Pancreas (tissue), 10 donors: ENCODE measurements around the gene MEX3A. TPM values are rescaled to one million over a fixed set of nuclear protein-coding genes. Genes with fewer than 3 reads are reported as not detected.
"Not testable (repeated sequence)": the region's sequence is repeated elsewhere in the genome, so short reads cannot be mapped to it uniquely, and the experiment has no call there.

ENCODE experiments used
- ATAC-seq, 4 donors: fragments of 200-7000 bp; cut with Tn5 transposase; one replicate each; pipeline versions ENCODE4 v1.8.0 to v1.9.1; 2020; ENCODE audit warnings: mild to moderate bottlenecking in 4 of 4, moderate library complexity in 4 of 4
- DNase-seq, 6 donors: peaks; one replicate each; pipeline ENCODE4 v3.0.0-alpha.2; 2020
- FAIRE-seq: peaks from 2 replicates; lab custom pipeline; 2012; peaks lifted over from hg19 to GRCh38; lab: Jason Lieb, UNC
- H3K27ac ChIP-seq, 4 donors: fragments of 200-600 bp; sonication (generic); 1 replicate in 3 of 4; 2 replicates in 1 of 4; pipeline versions ENCODE4 v1.5.0 to v1.8.0; 2020
- H3K27me3 ChIP-seq, 4 donors: fragments of 200-600 bp; one replicate each; pipeline ENCODE4 v1.8.0; 2021
- H3K36me3 ChIP-seq, 3 donors: fragments of 200-600 bp; sonication (generic) in 1 of 3; one replicate each; pipeline versions ENCODE4 v1.5.0 to v1.8.0; 2020 to 2021
- H3K4me1 ChIP-seq, 3 donors: fragments of 200-600 bp; one replicate each; pipeline ENCODE4 v1.8.0; 2021
- H3K4me3 ChIP-seq, 4 donors: fragments of 200-600 bp; sonication (generic) in 2 of 4; one replicate each; pipeline versions ENCODE4 v1.5.0 to v1.8.0; 2020 to 2021
- H3K9me3 ChIP-seq, 4 donors: fragments of 200-600 bp; one replicate each; pipeline ENCODE4 v1.8.0; 2021
- CTCF ChIP-seq, 4 donors: fragments of 200-600 bp; sonication (generic) in 3 of 4; IDR thresholded peaks; one replicate each; pipeline versions ENCODE4 v1.5.0 to v1.8.0; 2021; ENCODE audit warnings: antibody characterized with exemption in 4 of 4
- WGBS, 2 donors: extraction: QIAGEN DNeasy Blood & Tissue Kit; methylation state at CpG; one replicate each; pipeline ENCODE4 v1.1.7; 2013; 5-methylcytosine and 5-hydroxymethylcytosine counted together
- intact Hi-C, 3 donors: fragments of 100-400 bp; cut with DNase I; formaldehyde crosslinking; loops; one replicate each; pipeline versions ENCODE4 v1.11.1 to v1.14.2; 2022
- polyA plus RNA-seq, 2 donors: library from polyadenylated mRNA; stranded (reverse); fragments of 200-250 nt; gene quantifications; one replicate each; pipeline ENCODE4 v1.2.3, GENCODE V29; 2013
- total RNA-seq, 6 donors: library from RNA; stranded (reverse); fragmentation: NEBNext Ultra II Directional in 4 of 6; extraction: Animal tissue kit (Norgen Biotek cat#: 25700) in 4 of 6; gene quantifications; one replicate each; pipeline versions ENCODE4 v1.2.1 to v1.2.4, GENCODE V29; 2021 to 2023
- donor health status: healthy with polysubstance abuse.
- donor health status: DM: no; HTN: no; CAD: no; lungs with moderate emphysema.
- donor health status: DM: no; HTN: no; CAD: no.
- donor health status: control.
- donor health status: control.
- donor health status: Bipolar disorder and iron deficiency.
- donor health status: DM: yes; HTN: yes; CAD: no.
- donor health status: DM: no; HTN: no; CAD: no.
- donor health status: DM: no; HTN: no; CAD: no.
- donor health status: DM: yes; HTN: yes; CAD: no.

Gene MEX3A
- total and polyA plus RNA-seq, 8 donors: 0.12 to 3.1 (median 0.65) TPM

DNA sequence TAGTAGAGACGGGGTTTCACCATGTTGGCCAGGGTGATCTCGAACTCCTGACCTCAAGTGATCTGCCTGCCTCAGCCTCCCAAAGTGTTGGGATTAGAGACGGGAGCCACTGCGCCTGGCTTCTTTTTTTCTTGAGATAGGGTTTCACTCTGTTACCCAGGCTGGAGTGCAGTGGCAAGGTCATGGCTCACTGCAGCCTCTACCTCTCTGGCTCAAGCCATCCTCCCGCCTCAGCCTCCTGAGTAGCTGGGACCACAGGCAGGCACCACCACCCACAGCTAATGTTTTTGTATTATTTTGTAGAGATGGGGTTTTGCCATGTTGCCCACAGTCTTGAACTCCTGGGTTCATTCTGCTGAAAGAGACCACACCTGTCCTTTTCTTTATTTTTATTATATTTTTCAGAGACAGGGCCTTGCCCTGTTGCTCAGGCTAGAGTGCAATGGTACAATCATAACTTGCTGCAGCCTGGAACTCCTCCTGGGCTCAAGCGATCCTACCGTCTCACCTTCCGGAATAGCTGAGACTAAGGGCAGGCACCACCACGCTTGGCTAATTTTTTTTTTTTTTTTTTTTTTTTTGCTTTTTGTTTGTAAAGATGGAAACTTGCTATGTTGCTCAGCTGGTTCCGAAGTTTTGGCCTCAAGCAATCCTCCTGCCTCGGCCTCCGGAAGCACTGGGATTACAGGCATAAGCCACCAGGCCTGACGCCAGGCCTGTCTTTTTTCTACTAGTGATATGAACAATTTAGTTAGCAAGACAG lies 35.3 kb upstream of the MEX3A start:
- Histone ChIP-seq H3K36me3 (no peaks in the 10 kb centered on the region), H3K27me3 (no peaks in the 10 kb centered on the region), H3K4me1 (peaks cover 38 to 67% (median 45%) of the 10 kb centered on the region in 3 donors), H3K27ac (peak overlapping the region; percentile 22 to 80 (median 64)), H3K4me3 (peak overlapping the region in 2 of 4 donors; percentile 25 to 81), H3K9me3 (no peaks in the 10 kb centered on the region)
- TF ChIP-seq CTCF (IDR thresholded peaks at IDR 0.05): no peak
- FAIRE-seq: no peak
- no peak for DNase-seq
- intact Hi-C loops: no loop called here
- WGBS, 2 donors: 55 to 59% methylated on average over 13 of the region's 13 CpGs
- no peak for ATAC-seq

DNA sequence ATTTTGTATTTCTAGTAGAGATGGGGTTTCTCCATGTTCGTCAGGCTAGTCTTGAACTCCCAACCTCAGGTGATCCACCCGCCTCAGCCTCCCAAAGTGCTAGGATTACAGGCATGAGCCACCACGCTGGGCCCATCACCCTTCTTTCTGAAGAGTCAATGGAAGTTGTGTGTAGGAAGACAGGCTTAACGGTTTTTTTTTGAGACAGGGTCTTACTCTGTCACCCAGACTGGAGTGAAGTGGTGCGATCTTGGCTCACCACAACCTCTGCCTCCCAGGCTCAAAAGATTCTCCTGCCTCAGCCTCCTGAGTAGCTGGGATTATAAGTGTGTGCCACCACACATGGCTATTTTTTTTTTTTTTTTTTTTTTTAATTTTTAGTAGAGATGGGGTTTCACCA lies 34.5 kb upstream of the MEX3A start:
- H3K36me3 ChIP-seq, ATAC-seq, H3K9me3 ChIP-seq, FAIRE-seq, DNase-seq, intact Hi-C loops, H3K27me3 ChIP-seq: not testable (repeated sequence)
- Histone ChIP-seq H3K4me3 (peak overlapping the region in 2 of 4 donors; percentile 81 to 98), H3K27ac (peak overlapping the region in 3 of 4 donors; percentile 5 to 89 (median 81)), H3K4me1 (peaks cover 29 to 58% (median 39%) of the 10 kb centered on the region in 3 donors)
- WGBS, 2 donors: 72 to 79% methylated on average over 5 of the region's 5 CpGs

GRCh38 chr1:156115514-156116374 lies 33.5 kb upstream of the MEX3A start:
- intact Hi-C loops: no loop called here
- peaks cover 26 to 48% (median 29%) of the 10 kb centered on the region in 3 donors for H3K4me1 ChIP-seq

DNA sequence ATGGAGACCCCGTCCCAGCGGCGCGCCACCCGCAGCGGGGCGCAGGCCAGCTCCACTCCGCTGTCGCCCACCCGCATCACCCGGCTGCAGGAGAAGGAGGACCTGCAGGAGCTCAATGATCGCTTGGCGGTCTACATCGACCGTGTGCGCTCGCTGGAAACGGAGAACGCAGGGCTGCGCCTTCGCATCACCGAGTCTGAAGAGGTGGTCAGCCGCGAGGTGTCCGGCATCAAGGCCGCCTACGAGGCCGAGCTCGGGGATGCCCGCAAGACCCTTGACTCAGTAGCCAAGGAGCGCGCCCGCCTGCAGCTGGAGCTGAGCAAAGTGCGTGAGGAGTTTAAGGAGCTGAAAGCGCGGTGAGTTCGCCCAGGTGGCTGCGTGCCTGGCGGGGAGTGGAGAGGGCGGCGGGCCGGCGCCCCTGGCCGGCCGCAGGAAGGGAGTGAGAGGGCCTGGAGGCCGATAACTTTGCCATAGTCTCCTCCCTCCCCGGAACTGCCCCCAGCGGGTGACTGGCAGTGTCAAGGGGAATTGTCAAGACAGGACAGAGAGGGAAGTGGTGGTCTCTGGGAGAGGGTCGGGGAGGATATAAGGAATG lies 32.8 kb upstream of the MEX3A start:
- no peaks in the 10 kb centered on the region for H3K27me3 ChIP-seq
- DNase-seq (peak in 4 of 6 donors; percentile 55 to 84 (median 74)), ATAC-seq (peak; percentile 49 to 62 (median 56)), FAIRE-seq (no peak)
- H3K9me3 ChIP-seq: no peaks in the 10 kb centered on the region
- peak overlapping the region; percentile 81 to 99 (median 94) for H3K4me3 ChIP-seq
- intact Hi-C loops: no loop called here
- peak overlapping the region; percentile 81 to 94 (median 90) for H3K27ac ChIP-seq
- no peaks in the 10 kb centered on the region for H3K36me3 ChIP-seq
- no peak for TF ChIP-seq CTCF (IDR thresholded peaks at IDR 0.05)
- WGBS, 2 donors: 0% methylated on average over 49 of the region's 49 CpGs
- H3K4me1 ChIP-seq: peaks cover 19 to 41% (median 22%) of the 10 kb centered on the region in 3 donors

More at GRCh38 chr1:156115514-156116374, 33.5 kb upstream of the MEX3A start:
- Histone ChIP-seq H3K27me3 (no peaks in the 10 kb centered on the region), H3K4me3 (peak overlapping the region; percentile 81 to 99 (median 94)), H3K27ac (peak overlapping the region; percentile 81 to 94 (median 90)), H3K9me3 (no peaks in the 10 kb centered on the region), H3K36me3 (no peaks in the 10 kb centered on the region)
- DNase-seq (peak; percentile 64 to 85 (median 76)), ATAC-seq (peak; percentile 36 to 48 (median 39)), FAIRE-seq (no peak)
- WGBS, 2 donors: 2 to 4% methylated on average over 16 to 19 of the region's 19 CpGs
- TF ChIP-seq CTCF (IDR thresholded peaks at IDR 0.05): no peak
